ENCODE results near the gene FKBP1A. TPM values are rescaled to one million over a fixed set of nuclear protein-coding genes. Genes with fewer than 3 reads are reported as not detected.
A peak's percentile ranks its signal among the peaks of the same experiment; 100 is the strongest.

The FKBP1A gene
- total RNA-seq, 3 donors from 2014 or later, result 115 to 191 (median 128) TPM

GRCh38 chr20:1390581-1391403 lies 2.1 kb downstream of the FKBP1A start:
- peaks cover 3 to 25% of the 10 kb centered on the region in 2 donors for H3K4me1 ChIP-seq
- peak overlapping the region; percentile 79 to 91 for H3K27ac ChIP-seq
- no peaks in the 10 kb centered on the region for H3K27me3 ChIP-seq
- H3K9me3 ChIP-seq, result no peaks in the 10 kb centered on the region
- intact Hi-C loops (cut with DNase I; ENCODE audit: low total_unique reads), result loop anchor here (5.0 kb wide), 1 partner anchor 63 kb away; the partner anchor contains the start of gene SDCBP2
- DNase-seq (ENCODE audit: low spot score in 2 of 2), result no peak
- peak overlapping the region in 2 of 3 donors; percentile 91 to 98 for H3K4me3 ChIP-seq
- H3K36me3 ChIP-seq, result no peaks in the 10 kb centered on the region
- TF ChIP-seq POLR2A (IDR thresholded peaks at IDR 0.05), result no peak
- TF ChIP-seq CTCF (IDR thresholded peaks at IDR 0.05), result no peak
- no peak for TF ChIP-seq POLR2AphosphoS5 (IDR thresholded peaks at IDR 0.05)

DNA sequence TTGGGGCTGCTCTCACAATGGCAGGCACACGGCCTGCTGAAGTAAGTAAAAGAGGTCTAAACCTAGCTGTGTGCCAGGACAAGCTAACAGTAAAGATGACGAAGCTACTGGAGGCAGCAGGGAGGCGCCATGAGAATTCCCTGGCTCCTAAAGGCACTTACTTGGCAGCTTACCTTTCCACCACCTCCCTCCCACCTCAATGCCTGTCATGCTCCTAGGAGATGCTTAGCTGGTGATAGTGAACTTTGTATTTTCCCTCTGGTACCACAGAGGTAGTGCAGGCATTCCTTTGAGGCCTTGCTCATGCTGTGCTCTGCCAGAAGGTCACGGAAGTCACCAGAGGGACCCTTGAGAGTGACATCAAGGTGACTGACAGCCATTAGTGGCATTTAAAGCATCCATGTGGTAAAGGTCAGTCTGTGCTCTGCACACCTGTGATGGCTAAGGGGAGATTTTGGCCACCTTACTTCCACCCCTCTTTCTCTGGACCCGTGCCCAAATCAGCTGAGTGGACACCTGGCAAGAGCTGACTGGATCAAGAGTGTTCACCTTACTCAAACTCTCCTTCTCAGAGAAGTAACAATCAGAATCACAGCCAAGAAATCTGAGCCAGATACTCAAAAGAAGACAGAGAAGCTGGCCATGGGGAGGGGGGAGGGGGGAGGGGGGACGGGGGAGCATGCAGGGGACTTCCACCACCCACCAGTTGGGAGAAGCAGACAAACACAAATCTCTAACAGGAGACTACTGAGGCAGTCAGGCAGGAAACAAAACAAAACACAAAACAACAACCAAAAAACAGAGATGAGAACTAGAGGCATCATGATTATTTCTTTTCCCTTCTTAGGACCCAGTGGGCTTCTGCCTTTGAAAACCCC lies 2.9 kb downstream of the FKBP1A start:
- peak overlapping the region; percentile 79 to 91 for H3K27ac ChIP-seq
- H3K4me1 ChIP-seq, result peaks cover 3 to 25% of the 10 kb centered on the region in 2 donors
- TF ChIP-seq POLR2AphosphoS5 (IDR thresholded peaks at IDR 0.05), result no peak
- TF ChIP-seq POLR2A (IDR thresholded peaks at IDR 0.05), result no peak
- no peak for TF ChIP-seq CTCF (IDR thresholded peaks at IDR 0.05)
- peak overlapping the region in 1 of 3 donors; percentile 98 for H3K4me3 ChIP-seq
- no peak for DNase-seq (ENCODE audit: low spot score in 2 of 2)
- H3K9me3 ChIP-seq, result no peaks in the 10 kb centered on the region
- no peaks in the 10 kb centered on the region for H3K36me3 ChIP-seq
- no peaks in the 10 kb centered on the region for H3K27me3 ChIP-seq
- intact Hi-C loops (cut with DNase I; ENCODE audit: low total_unique reads), result loop anchor here (5.0 kb wide), 1 partner anchor 63 kb away; the partner anchor contains the start of gene SDCBP2

DNA sequence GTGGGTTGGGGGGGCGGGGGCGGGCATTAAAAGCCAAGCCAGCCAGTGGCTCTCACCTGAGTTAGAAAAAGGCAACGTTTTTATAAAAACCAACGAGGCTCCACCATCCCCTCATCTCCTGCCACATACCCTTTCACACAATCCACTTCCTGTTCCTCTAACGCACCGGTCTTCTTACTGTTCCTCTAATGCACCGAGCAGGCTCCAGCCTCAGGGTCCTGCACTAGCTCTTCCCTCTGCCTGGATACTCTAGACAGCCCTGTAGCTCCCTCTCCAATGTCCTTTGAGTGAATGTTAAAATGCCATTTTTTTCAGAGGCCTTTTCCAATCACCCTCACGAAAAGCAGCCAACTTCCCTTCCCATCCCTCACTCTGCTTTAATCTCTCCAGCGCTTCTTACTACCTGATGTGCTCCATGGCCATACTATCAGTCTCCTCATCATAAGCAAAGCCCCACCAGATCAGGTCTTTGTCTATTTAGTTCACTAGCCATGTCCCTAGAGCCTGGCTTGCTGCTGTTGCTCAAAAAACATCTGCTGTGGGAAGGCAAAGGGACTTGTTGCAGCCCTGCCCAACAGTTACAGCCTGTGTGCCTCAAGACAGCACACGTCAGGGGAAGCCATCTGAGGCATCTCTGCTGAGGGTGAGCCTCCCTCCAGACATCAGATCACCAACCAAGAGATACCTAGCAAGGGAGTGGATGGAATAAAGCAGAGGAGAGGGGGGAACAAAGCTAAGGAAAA lies 3.9 kb downstream of the FKBP1A start:
- H3K4me1 ChIP-seq, result peaks cover 3 to 25% of the 10 kb centered on the region in 2 donors
- TF ChIP-seq POLR2AphosphoS5 (IDR thresholded peaks at IDR 0.05) (no peak), POLR2A (IDR thresholded peaks at IDR 0.05) (no peak), CTCF (IDR thresholded peaks at IDR 0.05) (no peak)
- peak overlapping the region in 1 of 3 donors; percentile 42 for H3K4me3 ChIP-seq
- intact Hi-C loops (cut with DNase I; ENCODE audit: low total_unique reads), result no loop called here
- peak overlapping the region; percentile 79 to 91 for H3K27ac ChIP-seq
- H3K36me3 ChIP-seq, result no peaks in the 10 kb centered on the region
- no peaks in the 10 kb centered on the region for H3K9me3 ChIP-seq
- no peaks in the 10 kb centered on the region for H3K27me3 ChIP-seq
- no peak for DNase-seq (ENCODE audit: low spot score in 2 of 2)

DNA sequence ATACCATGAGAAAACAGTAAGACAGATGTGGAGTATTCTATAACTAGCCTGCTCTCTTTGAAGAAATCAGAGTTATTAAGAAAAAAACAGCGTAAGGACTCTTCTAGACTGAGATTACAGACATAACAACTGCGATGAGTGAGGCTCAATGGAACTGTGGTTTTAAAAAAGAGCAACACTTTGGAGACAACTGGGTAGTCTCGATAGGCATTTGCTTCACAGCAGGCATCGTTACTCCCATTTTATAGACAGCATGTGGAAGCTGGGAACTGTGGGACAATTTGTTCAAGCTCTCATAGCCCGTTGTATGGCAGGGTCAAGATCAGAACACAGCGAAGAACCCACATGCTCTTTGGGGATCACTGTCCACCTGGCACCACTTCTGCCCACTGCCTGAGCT lies 4.6 kb downstream of the FKBP1A start:
- no peak for DNase-seq (ENCODE audit: low spot score in 2 of 2)
- Histone ChIP-seq H3K36me3 (no peaks in the 10 kb centered on the region), H3K9me3 (no peaks in the 10 kb centered on the region), H3K27ac (peak overlapping the region in 1 of 2 donors; percentile 5), H3K27me3 (no peaks in the 10 kb centered on the region), H3K4me3 (no peak overlapping the region), H3K4me1 (peaks cover 3 to 25% of the 10 kb centered on the region in 2 donors)
- TF ChIP-seq POLR2AphosphoS5 (IDR thresholded peaks at IDR 0.05) (no peak), CTCF (IDR thresholded peaks at IDR 0.05) (no peak), POLR2A (IDR thresholded peaks at IDR 0.05) (no peak)
- intact Hi-C loops (cut with DNase I; ENCODE audit: low total_unique reads), result no loop called here
